Measurements from ENCODE around the gene RCAN2.

RCAN2 gene

GRCh38 chr6:46218457-46218856, 272.8 kb downstream of the RCAN2 start:
- Histone ChIP-seq H3K27ac (ENCODE audit: low read length) (no peak overlapping the region), H3K4me1 (ENCODE audit: control insufficient read depth in 1 of 2, insufficient read depth in 2 of 2, low read length in 2 of 2) (no peaks in the 10 kb centered on the region), H3K4me3 (ENCODE audit: low read depth in 1 of 2, low read length in 2 of 2) (no peak overlapping the region), H3K36me3 (ENCODE audit: control insufficient read depth in 1 of 2, insufficient read depth in 2 of 2, low read length in 2 of 2) (no peaks in the 10 kb centered on the region), H3K27me3 (ENCODE audit: low read depth, low read length) (no peaks in the 10 kb centered on the region), H3K9me3 (ENCODE audit: control insufficient read depth in 1 of 2, low read length in 2 of 2) (no peaks in the 10 kb centered on the region)

- Histone ChIP-seq H3K27ac (ENCODE audit: low read length) (no peak overlapping the region), H3K4me3 (ENCODE audit: low read depth in 1 of 2, low read length in 2 of 2) (no peak overlapping the region), H3K36me3 (ENCODE audit: control insufficient read depth in 1 of 2, insufficient read depth in 2 of 2, low read length in 2 of 2) (no peaks in the 10 kb centered on the region), H3K4me1 (ENCODE audit: control insufficient read depth in 1 of 2, insufficient read depth in 2 of 2, low read length in 2 of 2) (no peaks in the 10 kb centered on the region), H3K9me3 (ENCODE audit: control insufficient read depth in 1 of 2, low read length in 2 of 2) (no peaks in the 10 kb centered on the region), H3K27me3 (ENCODE audit: low read depth, low read length) (no peaks in the 10 kb centered on the region)
Measured at GRCh38 chr6:46217671-46218131, 273.5 kb downstream of the RCAN2 start.

- Histone ChIP-seq H3K9me3 (ENCODE audit: control insufficient read depth in 1 of 2, low read length in 2 of 2) (no peaks in the 10 kb centered on the region), H3K4me3 (ENCODE audit: low read depth in 1 of 2, low read length in 2 of 2) (no peak overlapping the region), H3K27me3 (ENCODE audit: low read depth, low read length) (no peaks in the 10 kb centered on the region), H3K36me3 (ENCODE audit: control insufficient read depth in 1 of 2, insufficient read depth in 2 of 2, low read length in 2 of 2) (no peaks in the 10 kb centered on the region), H3K4me1 (ENCODE audit: control insufficient read depth in 1 of 2, insufficient read depth in 2 of 2, low read length in 2 of 2) (no peaks in the 10 kb centered on the region), H3K27ac (ENCODE audit: low read length) (no peak overlapping the region)
Measured at GRCh38 chr6:46216879-46217278, 274.4 kb downstream of the RCAN2 start.

- H3K4me1 ChIP-seq (ENCODE audit: control insufficient read depth in 1 of 2, insufficient read depth in 2 of 2, low read length in 2 of 2) = no peaks in the 10 kb centered on the region
- H3K27ac ChIP-seq (ENCODE audit: low read length) = no peak overlapping the region
- H3K27me3 ChIP-seq (ENCODE audit: low read depth, low read length) = no peaks in the 10 kb centered on the region
- H3K9me3 ChIP-seq (ENCODE audit: control insufficient read depth in 1 of 2, low read length in 2 of 2) = no peaks in the 10 kb centered on the region
- no peak overlapping the region for H3K4me3 ChIP-seq (ENCODE audit: low read depth in 1 of 2, low read length in 2 of 2)
- H3K36me3 ChIP-seq (ENCODE audit: control insufficient read depth in 1 of 2, insufficient read depth in 2 of 2, low read length in 2 of 2) = no peaks in the 10 kb centered on the region
Measured at GRCh38 chr6:46215777-46216176, 275.5 kb downstream of the RCAN2 start.

- H3K9me3 ChIP-seq (ENCODE audit: control insufficient read depth in 1 of 2, low read length in 2 of 2) = no peaks in the 10 kb centered on the region
Measured at GRCh38 chr6:46215213-46215612, 276.0 kb downstream of the RCAN2 start.

GRCh38 chr6:46211917-46212316, 279.3 kb downstream of the RCAN2 start:
- no peaks in the 10 kb centered on the region for H3K36me3 ChIP-seq (ENCODE audit: control insufficient read depth in 1 of 2, insufficient read depth in 2 of 2, low read length in 2 of 2)
- no peaks in the 10 kb centered on the region for H3K4me1 ChIP-seq (ENCODE audit: control insufficient read depth in 1 of 2, insufficient read depth in 2 of 2, low read length in 2 of 2)
- H3K27me3 ChIP-seq (ENCODE audit: low read depth, low read length) = no peaks in the 10 kb centered on the region
- no peak overlapping the region for H3K4me3 ChIP-seq (ENCODE audit: low read depth in 1 of 2, low read length in 2 of 2)
- no peaks in the 10 kb centered on the region for H3K9me3 ChIP-seq (ENCODE audit: control insufficient read depth in 1 of 2, low read length in 2 of 2)
- no peak overlapping the region for H3K27ac ChIP-seq (ENCODE audit: low read length)

More at GRCh38 chr6:46215213-46215612, 276.0 kb downstream of the RCAN2 start:
- Histone ChIP-seq H3K36me3 (ENCODE audit: control insufficient read depth in 1 of 2, insufficient read depth in 2 of 2, low read length in 2 of 2) (no peaks in the 10 kb centered on the region), H3K27ac (ENCODE audit: low read length) (no peak overlapping the region), H3K4me3 (ENCODE audit: low read depth in 1 of 2, low read length in 2 of 2) (no peak overlapping the region), H3K4me1 (ENCODE audit: control insufficient read depth in 1 of 2, insufficient read depth in 2 of 2, low read length in 2 of 2) (no peaks in the 10 kb centered on the region), H3K27me3 (ENCODE audit: low read depth, low read length) (no peaks in the 10 kb centered on the region)

GRCh38 chr6:46210294-46210693, 281.0 kb downstream of the RCAN2 start:
- Histone ChIP-seq H3K27ac (ENCODE audit: low read length) (no peak overlapping the region), H3K4me3 (ENCODE audit: low read depth in 1 of 2, low read length in 2 of 2) (no peak overlapping the region), H3K27me3 (ENCODE audit: low read depth, low read length) (no peaks in the 10 kb centered on the region), H3K4me1 (ENCODE audit: control insufficient read depth in 1 of 2, insufficient read depth in 2 of 2, low read length in 2 of 2) (no peaks in the 10 kb centered on the region), H3K9me3 (ENCODE audit: control insufficient read depth in 1 of 2, low read length in 2 of 2) (no peaks in the 10 kb centered on the region), H3K36me3 (ENCODE audit: control insufficient read depth in 1 of 2, insufficient read depth in 2 of 2, low read length in 2 of 2) (no peaks in the 10 kb centered on the region)

- no peaks in the 10 kb centered on the region for H3K4me1 ChIP-seq (ENCODE audit: control insufficient read depth in 1 of 2, insufficient read depth in 2 of 2, low read length in 2 of 2)
- H3K27me3 ChIP-seq (ENCODE audit: low read depth, low read length) = no peaks in the 10 kb centered on the region
- no peaks in the 10 kb centered on the region for H3K9me3 ChIP-seq (ENCODE audit: control insufficient read depth in 1 of 2, low read length in 2 of 2)
- H3K27ac ChIP-seq (ENCODE audit: low read length) = no peak overlapping the region
- H3K36me3 ChIP-seq (ENCODE audit: control insufficient read depth in 1 of 2, insufficient read depth in 2 of 2, low read length in 2 of 2) = no peaks in the 10 kb centered on the region
- H3K4me3 ChIP-seq (ENCODE audit: low read depth in 1 of 2, low read length in 2 of 2) = no peak overlapping the region
Measured at GRCh38 chr6:46208303-46208702, 282.9 kb downstream of the RCAN2 start.

GRCh38 chr6:46207174-46207573, 284.1 kb downstream of the RCAN2 start:
- Histone ChIP-seq H3K4me1 (ENCODE audit: control insufficient read depth in 1 of 2, insufficient read depth in 2 of 2, low read length in 2 of 2) (no peaks in the 10 kb centered on the region), H3K9me3 (ENCODE audit: control insufficient read depth in 1 of 2, low read length in 2 of 2) (no peaks in the 10 kb centered on the region), H3K27me3 (ENCODE audit: low read depth, low read length) (no peaks in the 10 kb centered on the region), H3K36me3 (ENCODE audit: control insufficient read depth in 1 of 2, insufficient read depth in 2 of 2, low read length in 2 of 2) (no peaks in the 10 kb centered on the region), H3K27ac (ENCODE audit: low read length) (no peak overlapping the region), H3K4me3 (ENCODE audit: low read depth in 1 of 2, low read length in 2 of 2) (no peak overlapping the region)

GRCh38 chr6:46204880-46205650, 286.2 kb downstream of the RCAN2 start:
- no peaks in the 10 kb centered on the region for H3K4me1 ChIP-seq (ENCODE audit: control insufficient read depth in 1 of 2, insufficient read depth in 2 of 2, low read length in 2 of 2)
- H3K4me3 ChIP-seq (ENCODE audit: low read depth in 1 of 2, low read length in 2 of 2) = no peak overlapping the region
- no peaks in the 10 kb centered on the region for H3K36me3 ChIP-seq (ENCODE audit: control insufficient read depth in 1 of 2, insufficient read depth in 2 of 2, low read length in 2 of 2)
- H3K9me3 ChIP-seq (ENCODE audit: control insufficient read depth in 1 of 2, low read length in 2 of 2) = no peaks in the 10 kb centered on the region
- H3K27me3 ChIP-seq (ENCODE audit: low read depth, low read length) = no peaks in the 10 kb centered on the region
- no peak overlapping the region for H3K27ac ChIP-seq (ENCODE audit: low read length)

- Histone ChIP-seq H3K4me1 (ENCODE audit: control insufficient read depth in 1 of 2, insufficient read depth in 2 of 2, low read length in 2 of 2) (no peaks in the 10 kb centered on the region), H3K27me3 (ENCODE audit: low read depth, low read length) (no peaks in the 10 kb centered on the region), H3K9me3 (ENCODE audit: control insufficient read depth in 1 of 2, low read length in 2 of 2) (no peaks in the 10 kb centered on the region), H3K36me3 (ENCODE audit: control insufficient read depth in 1 of 2, insufficient read depth in 2 of 2, low read length in 2 of 2) (no peaks in the 10 kb centered on the region), H3K27ac (ENCODE audit: low read length) (no peak overlapping the region), H3K4me3 (ENCODE audit: low read depth in 1 of 2, low read length in 2 of 2) (no peak overlapping the region)
Measured at GRCh38 chr6:46203391-46204177, 287.7 kb downstream of the RCAN2 start.

Measured in muscle layer of duodenum (tissue), 2 donors.